ENCODE results near the gene ZSCAN22. TPM values are rescaled to one million over a fixed set of nuclear protein-coding genes. Genes with fewer than 3 reads are reported as not detected.
A peak's percentile ranks its signal among the peaks of the same experiment; 100 is the strongest.

ZSCAN22 gene
- total and polyA plus RNA-seq, 2 of the 13 experiments (the other 11 are each of a cell fraction or from before 2014, with no cell fraction given): 2.5 to 3.5 TPM

DNA sequence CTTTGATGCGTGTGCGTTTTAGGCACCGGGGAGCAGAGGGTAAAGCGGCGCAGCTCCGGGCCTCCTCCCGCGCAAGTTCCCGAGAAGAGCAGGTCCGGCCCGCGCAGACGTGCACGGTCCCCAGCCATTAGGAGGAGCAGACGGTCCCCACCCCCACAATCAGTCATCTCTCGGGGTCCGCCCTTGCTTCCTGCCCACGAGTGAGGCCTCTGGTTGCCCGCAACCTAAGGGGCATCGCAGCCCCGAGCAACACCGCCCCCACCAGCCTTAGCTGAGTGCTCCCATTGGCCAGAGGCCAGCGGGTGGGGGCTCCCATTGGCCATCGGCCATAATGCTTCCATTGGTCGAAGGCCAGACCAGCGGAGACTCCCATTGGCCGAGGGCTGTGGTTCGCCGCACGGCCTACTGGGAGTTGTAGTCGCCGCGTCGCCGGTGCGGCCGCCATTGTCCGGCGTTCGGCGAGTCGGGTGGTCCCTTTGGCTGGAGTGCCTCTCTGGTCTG, 48.2 kb upstream of the ZSCAN22 start, which contains the start of gene ZNF8 (continued):
- TF ChIP-seq GTF2F1 (IDR thresholded peaks at IDR 0.05; ENCODE audit: low read length): no peak
- no peak for TF ChIP-seq ZNF367 (CRISPR knock-in tag; IDR thresholded peaks at IDR 0.05; ENCODE audit: borderline replicate concordance)
- TF ChIP-seq ZNF720 (CRISPR knock-in tag; IDR thresholded peaks at IDR 0.05): no peak
- TF ChIP-seq TFDP1 (CRISPR knock-in tag; IDR thresholded peaks at IDR 0.05; ENCODE audit: borderline replicate concordance): peak; percentile 64; the same call in 1 of the 2 replicates
- no peak for TF ChIP-seq LCORL (IDR thresholded peaks at IDR 0.05)
- peak; percentile 78 for TF ChIP-seq LCORL (CRISPR knock-in tag; IDR thresholded peaks at IDR 0.05)
- TF ChIP-seq ZNF510 (CRISPR knock-in tag; IDR thresholded peaks at IDR 0.05; ENCODE audit: low read depth): peak; percentile 82; the same call in 1 of the 2 replicates
- 0 out of 2 replicates have a peak, but pooled peaks have one; percentile 24 for TF ChIP-seq PAWR (CRISPR knock-in tag; IDR thresholded peaks at IDR 0.05; ENCODE audit: borderline replicate concordance)
- TF ChIP-seq ZFP36L1 (CRISPR knock-in tag; IDR thresholded peaks at IDR 0.05): no peak
- TF ChIP-seq JDP2 (CRISPR knock-in tag; IDR thresholded peaks at IDR 0.05; ENCODE audit: borderline replicate concordance): no peak
- TF ChIP-seq ZNF569 (CRISPR knock-in tag; IDR thresholded peaks at IDR 0.05; ENCODE audit: borderline replicate concordance): no peak
- no peak for TF ChIP-seq TFAP4 (IDR thresholded peaks at IDR 0.05; ENCODE audit: borderline replicate concordance, low read depth)
- no peak for TF ChIP-seq ZNF33A (CRISPR knock-in tag; IDR thresholded peaks at IDR 0.05; ENCODE audit: borderline replicate concordance)
- TF ChIP-seq ZNF557 (CRISPR knock-in tag; IDR thresholded peaks at IDR 0.05): no peak
- TF ChIP-seq AGO2 (optimal IDR thresholded peaks at IDR 0.05; ENCODE audit: low read depth, low read length): no peak
- TF ChIP-seq SOX6 (IDR thresholded peaks at IDR 0.05): no peak
- peak; percentile 56; the same call in 1 of the 2 replicates for TF ChIP-seq SOX6 (CRISPR knock-in tag; IDR thresholded peaks at IDR 0.05)
- no peak; the same call in 1 of the 2 replicates for TF ChIP-seq TMF1 (CRISPR knock-in tag; IDR thresholded peaks at IDR 0.05; ENCODE audit: low read depth)
- TF ChIP-seq ELF4 (CRISPR knock-in tag; IDR thresholded peaks at IDR 0.05; ENCODE audit: borderline replicate concordance): peak; percentile 5; the same call in 1 of the 2 replicates
- no peak for TF ChIP-seq SMAD9 (CRISPR knock-in tag; IDR thresholded peaks at IDR 0.05)
- TF ChIP-seq ARID4A (CRISPR knock-in tag; IDR thresholded peaks at IDR 0.05; ENCODE audit: borderline replicate concordance): peak; percentile 95
- TF ChIP-seq ZSCAN21 (CRISPR knock-in tag; IDR thresholded peaks at IDR 0.05; ENCODE audit: borderline replicate concordance): no peak; the same call in 1 of the 2 replicates
- no peak for TF ChIP-seq TCF7 (IDR thresholded peaks at IDR 0.05; ENCODE audit: low read depth)
- TF ChIP-seq CBX2 (IDR thresholded peaks at IDR 0.05; ENCODE audit: low read depth, low read length): no peak
- TF ChIP-seq CBX2 (CRISPR knock-in tag; IDR thresholded peaks at IDR 0.05; ENCODE audit: low read depth): no peak
- peak; percentile 29; the same call in 1 of the 2 replicates for TF ChIP-seq ESRRA (CRISPR knock-in tag; IDR thresholded peaks at IDR 0.05; ENCODE audit: low read depth)
